ENCODE results near the gene RASGRP4.
"Not testable (repeated sequence)": the region's sequence is repeated elsewhere in the genome, so short reads cannot be mapped to it uniquely, and the experiment has no call there.

RASGRP4 gene

DNA sequence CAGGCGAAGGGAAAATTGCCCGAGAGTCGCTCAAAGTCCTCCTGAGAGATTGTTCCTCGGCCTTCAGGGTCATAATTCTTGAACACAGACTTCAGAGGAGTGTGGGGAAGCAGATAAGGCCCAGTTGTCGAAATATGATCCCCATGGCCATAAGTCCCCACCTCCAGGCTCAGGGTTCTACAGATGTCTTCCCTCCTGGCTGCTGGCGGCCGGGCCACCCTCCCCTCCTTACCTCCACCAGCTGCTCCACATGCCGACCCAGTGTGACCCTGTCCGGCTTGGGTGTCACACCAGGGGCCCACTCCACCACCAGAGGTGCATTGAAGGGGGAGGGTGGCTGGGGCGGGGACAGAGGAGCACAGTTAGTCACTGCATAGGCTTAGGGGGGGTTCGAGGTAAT, 13.1 kb downstream of the RASGRP4 start:
- no peak for DNase-seq

GRCh38 chr19:38412491-38412890, 13.5 kb downstream of the RASGRP4 start:
- no peak for DNase-seq

- DNase-seq: not testable (repeated sequence)
These were observed 14.1 kb downstream of the RASGRP4 start for GRCh38 chr19:38411898-38412297.

- no peak for DNase-seq
These were observed 14.8 kb downstream of the RASGRP4 start for GRCh38 chr19:38411041-38411712.

DNA sequence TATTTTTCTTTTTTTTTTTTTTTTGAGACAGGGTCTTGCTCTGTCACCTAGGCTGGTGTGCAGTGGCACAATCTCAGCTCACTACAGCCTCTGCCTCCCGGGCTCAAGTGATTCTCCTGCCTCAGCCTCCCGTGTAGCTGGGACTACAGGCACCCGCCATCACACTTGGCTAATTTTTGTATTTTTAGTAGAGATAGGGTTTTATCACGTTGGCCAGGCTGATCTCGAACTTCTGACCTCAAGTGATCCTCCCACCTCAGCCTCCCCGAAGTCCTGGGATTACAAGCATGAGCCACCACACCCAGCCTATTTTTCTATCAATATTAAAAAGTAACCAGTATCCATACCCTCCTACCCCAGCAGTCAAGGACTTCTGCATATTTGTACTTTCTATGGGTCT, 15.6 kb downstream of the RASGRP4 start:
- DNase-seq: not testable (repeated sequence)

DNA sequence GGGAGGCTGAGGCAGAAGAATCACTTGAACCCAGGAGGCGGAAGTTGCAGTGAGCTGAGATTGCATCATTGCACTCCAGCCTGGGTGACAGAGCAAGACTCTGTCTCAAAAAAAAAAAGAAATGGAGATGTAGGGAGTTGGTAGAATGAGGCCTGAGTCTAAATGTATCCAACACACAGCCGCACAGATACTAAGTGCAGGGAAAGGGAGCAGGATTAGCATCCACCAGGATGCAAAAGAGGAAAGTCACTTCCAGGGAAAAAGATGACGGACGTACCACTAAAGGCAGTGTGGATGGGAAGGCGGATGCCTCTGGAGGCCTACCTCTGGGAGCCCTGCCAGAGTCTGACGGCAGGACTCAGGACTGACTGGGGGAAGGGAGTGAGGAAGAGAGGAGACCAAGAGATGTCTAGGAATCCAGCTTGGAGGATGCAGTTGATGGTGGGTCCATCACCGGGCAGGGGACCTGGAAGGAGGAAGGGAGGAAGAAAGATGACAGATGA, 16.3 kb downstream of the RASGRP4 start:
- no peak for DNase-seq

DNA sequence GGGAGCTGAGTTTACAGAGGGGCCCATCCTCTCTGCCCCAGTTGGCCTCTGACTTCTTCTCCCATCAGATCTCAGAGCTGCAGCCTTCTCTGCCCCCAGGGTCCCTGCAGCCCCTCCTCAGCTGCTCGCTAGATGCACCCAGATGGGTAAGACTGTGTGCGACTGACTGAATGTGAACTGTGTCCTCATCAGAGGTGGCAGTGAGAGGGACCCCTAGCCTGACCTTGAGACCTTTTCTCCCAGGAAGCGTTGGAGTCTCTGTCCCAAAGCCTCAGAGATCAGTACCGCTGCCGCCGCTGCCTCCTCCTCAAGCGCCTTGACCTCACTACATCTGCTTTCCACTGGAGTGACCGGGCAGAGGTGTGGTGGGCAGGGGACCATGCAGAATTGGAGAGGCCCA, 20.7 kb downstream of the RASGRP4 start:
- DNase-seq: no peak

GRCh38 chr19:38404858-38405257, 21.2 kb downstream of the RASGRP4 start:
- no peak for DNase-seq

DNA sequence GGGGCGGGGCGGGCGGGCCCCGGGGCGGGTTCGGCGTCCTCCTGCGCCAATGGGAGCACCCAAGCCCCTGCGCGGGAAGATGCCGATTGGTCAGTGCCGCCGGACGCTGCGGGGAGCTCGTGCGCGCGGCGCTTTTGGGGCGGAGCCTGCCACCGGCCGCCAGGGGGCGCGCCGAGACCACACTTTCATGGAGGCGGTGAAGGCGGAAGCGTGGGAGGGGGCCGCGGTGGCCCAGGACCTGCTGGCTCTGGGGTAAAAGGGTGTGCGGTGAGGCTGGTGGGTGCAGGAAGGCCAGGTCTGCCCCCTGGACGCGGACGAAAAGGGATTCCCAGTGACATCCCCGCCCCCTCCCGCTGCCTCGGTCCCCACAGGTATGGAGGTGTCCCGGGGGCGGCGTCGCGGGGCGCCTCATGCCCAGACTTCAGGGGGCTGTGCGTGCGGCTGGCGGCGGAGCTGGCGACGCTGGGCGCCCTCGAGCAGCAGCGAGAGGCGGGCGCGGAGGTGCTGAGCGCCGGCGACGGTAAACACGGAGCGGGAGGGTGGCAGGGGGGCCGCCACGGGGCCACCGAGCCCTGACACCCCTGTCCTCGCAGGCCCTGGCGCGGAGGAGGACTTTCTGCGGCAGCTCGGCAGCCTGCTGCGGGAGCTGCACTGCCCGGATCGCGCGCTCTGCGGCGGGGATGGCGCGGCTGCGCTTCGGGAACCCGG, 22.9 kb downstream of the RASGRP4 start, which contains the start of gene FAM98C:
FAM98C (plus strand) TSS at position 127 of the 708 bp plus-strand sequence; CDS start at position 188, 61 bp downstream.
- DNase-seq: peak; percentile 98

- no peak for DNase-seq
These were observed 23.4 kb downstream of the RASGRP4 start for GRCh38 chr19:38402623-38402966.

- no peak for DNase-seq
These were observed 24.9 kb downstream of the RASGRP4 start for GRCh38 chr19:38401148-38401547.

GRCh38 chr19:38400361-38400760, 25.7 kb downstream of the RASGRP4 start:
- no peak for DNase-seq

DNA sequence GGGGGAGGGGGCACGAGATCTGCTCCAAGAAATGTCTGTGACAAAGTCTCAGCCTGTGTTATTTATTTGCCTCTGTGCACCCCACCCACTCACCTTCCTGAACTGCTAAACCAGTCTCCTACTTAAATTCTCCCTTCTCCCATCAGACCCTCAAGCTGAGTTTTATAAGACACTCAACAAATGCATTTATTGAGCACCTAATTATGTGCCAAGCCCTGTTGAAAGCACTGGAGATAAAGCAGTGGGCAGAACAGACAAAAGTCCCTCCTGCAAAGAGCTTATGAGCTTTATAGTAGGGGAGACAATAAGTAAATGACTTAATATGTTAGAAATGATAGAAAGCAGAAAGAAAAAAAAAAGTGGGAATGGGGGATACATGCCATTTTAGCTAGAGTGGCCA, 26.5 kb downstream of the RASGRP4 start:
- DNase-seq: no peak

DNA sequence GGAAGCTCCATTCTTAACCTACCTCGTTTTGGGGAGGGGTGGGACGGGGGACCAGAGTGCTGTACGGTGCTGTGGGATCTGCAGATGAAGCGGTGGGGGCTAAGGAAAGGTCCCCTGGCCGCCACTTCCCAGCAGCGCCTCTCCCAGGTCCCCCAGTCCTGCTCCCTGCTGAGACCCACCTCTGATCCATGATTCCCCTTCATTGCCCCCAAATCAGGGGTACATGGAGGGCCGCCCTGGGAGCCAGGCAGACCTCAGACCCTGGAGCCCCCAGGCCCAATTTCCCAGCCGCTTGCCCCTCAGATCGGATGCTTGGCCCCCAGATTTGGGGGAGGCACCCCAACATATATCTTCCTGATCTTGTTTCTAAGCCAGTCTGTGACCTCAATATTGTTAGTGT, 26.9 kb downstream of the RASGRP4 start:
- no peak for DNase-seq

GRCh38 chr19:38395381-38396114, 30.5 kb downstream of the RASGRP4 start:
- no peak for DNase-seq

DNA sequence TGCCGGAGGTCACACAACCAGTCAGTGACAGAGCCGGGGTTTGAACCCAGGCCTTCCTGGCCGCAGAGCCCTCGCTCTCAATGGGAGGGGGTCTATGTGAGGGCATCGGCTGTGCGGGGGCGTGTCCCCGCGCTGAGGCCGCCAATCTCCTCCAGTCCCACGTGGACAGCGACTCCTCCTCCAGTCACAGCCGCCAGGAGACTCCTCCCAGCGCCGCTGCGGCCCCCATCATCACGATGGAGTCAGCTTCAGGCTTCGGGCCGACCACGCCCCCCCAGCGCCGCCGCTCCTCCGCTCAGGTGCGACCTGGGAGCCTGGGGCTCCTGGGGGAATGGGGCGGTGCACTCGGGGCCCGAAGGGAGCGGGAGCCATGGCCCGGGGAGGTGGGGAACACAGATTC, 31.5 kb downstream of the RASGRP4 start:
- no peak for DNase-seq

- no peak for DNase-seq
These were observed 33.2 kb downstream of the RASGRP4 start for GRCh38 chr19:38392707-38393308.

DNA sequence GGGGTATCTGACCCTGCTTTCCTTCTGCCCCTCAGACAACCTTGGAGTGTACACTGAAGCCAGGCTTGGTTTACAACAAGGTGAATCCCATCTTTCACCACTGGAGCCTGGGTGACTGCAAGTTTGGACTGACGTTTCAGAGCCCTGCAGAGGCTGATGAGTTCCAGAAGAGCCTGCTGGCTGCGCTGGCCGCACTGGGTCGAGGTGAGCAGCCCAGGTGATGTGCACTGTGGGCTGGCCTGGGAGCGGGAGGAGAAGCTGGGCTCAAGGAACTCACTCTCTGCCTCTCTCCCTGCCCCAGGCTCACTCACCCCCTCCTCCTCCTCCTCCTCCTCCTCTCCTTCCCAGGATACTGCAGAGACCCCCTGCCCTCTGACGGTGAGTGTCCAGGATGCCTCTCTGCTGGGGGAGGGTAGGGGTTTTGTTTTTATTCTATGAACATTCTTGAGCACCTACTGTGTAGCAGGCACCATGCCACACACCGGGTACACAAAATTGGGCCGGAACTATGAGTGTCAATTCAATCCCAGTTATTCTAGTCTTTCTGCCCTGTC, 34.0 kb downstream of the RASGRP4 start:
- DNase-seq: no peak

DNA sequence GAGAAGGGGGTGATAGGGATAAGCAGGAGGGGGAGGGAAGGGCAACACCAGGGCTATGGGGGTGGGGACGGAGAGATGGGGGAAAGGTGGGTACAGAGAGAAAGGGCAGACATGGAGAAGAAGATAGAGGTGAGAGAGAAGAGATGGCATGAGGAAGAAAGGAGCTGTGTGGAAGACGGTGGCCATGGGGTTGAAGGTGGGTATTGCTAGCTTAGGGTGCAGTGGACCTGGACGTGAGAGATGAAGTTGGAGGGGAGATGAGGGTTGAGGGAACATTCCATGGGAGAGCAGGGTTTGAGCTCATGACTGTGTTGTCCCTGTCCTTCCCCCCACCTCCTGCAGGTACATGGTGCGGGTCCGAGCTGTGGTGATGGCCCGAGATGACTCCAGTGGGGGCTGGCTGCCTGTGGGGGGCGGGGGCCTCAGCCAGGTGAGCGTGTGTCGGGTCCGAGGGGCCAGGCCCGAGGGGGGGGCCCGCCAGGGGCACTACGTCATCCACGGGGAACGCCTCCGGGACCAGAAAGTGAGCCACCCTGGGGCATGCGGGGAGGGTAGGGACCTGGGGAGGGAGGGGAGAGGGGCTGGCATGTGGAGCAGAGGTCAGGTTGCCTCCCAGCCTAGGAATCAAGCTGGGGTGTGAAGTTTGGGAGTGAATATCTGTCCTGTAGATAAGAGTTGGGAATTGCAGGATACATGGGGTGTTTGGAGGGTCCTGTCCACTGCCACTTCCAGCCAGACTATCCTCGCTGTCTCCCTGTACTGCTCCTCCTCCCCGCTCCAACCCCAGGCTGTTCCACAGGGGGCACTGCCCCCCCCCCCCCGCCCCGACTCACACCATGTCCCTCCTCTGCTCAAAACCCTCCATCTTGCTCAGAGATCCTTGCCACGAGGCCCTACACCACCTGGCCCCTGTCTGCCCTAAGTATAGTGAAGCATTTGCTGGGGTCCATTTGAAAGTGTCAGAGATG, 35.8 kb downstream of the RASGRP4 start:
- no peak for DNase-seq

DNA sequence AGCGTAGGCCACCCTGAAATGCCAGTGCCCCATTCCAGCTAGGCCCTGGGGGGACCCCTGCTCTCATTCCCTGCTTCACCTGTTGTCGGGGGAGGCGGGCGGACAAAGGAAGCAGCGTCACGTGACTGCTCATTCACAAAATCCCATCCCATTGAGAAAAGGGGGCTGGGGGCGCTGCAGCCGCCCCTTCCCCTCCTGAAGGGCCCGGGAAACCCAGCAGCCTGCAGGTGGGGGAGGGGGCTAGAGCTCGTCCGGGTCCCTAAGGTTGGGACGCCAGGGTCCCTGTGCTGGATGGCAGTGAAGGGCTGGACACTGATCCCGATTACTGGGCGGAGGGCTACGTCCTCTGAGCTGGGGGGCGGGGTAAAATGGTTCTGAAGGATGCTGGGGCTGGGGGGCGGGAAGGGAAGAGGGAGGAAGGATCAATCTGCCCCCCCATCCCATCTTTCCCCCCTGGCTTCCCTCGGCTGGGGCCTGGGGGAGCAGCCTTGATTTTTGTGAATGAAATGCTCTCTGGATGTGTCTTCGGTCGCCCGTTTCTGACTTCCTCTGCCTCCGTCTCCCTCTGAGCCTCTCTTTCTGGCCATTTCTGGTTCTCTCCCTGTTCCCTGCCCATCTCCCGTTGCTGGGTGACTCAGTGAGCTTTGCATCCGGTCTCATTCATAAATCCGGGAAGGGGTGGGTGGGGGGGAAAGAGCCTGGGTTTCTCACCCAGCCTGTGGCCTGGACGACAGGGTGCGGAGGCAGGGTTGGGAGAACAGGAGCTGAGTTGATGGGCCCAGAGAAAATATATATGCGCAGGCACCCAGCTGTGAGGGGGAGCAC, 36.7 kb downstream of the RASGRP4 start:
- peak; percentile 36 for DNase-seq
